HG03135 (cell line): ENCODE measurements around the gene ARHGEF2.

Experiments used
- ATAC-seq: cut with Tn5 transposase; IDR thresholded peaks from one replicate; pipeline ENCODE4 v1.9.1; 2021; ENCODE audit warnings: mild to moderate bottlenecking, moderate library complexity; ENCODE audit not compliant: unreplicated experiment

ARHGEF2 gene

GRCh38 chr1:155913969-155914757 is 64.2 kb downstream of the ARHGEF2 start:
- ATAC-seq, result no peak

GRCh38 chr1:155912056-155912536 is 66.3 kb downstream of the ARHGEF2 start:
- no peak for ATAC-seq

- ATAC-seq, result peak; percentile 75
Observed at GRCh38 chr1:155911156-155912055, 66.9 kb downstream of the ARHGEF2 start, which contains the start of gene RIT1. RIT1 (minus strand) TSS chr1:155911349; CDS start chr1:155910761, 588 bp downstream.

GRCh38 chr1:155910621-155911121 is 67.7 kb downstream of the ARHGEF2 start:
- ATAC-seq, result no peak

GRCh38 chr1:155909894-155910293 is 68.5 kb downstream of the ARHGEF2 start:
- ATAC-seq, result no peak

- ATAC-seq, result no peak
Observed at GRCh38 chr1:155904261-155904660, 74.1 kb downstream of the ARHGEF2 start.

GRCh38 chr1:155900161-155900560 is 78.2 kb downstream of the ARHGEF2 start:
- no peak for ATAC-seq

- no peak for ATAC-seq
Observed at GRCh38 chr1:155899683-155900082, 78.7 kb downstream of the ARHGEF2 start.

GRCh38 chr1:155898888-155899287 is 79.5 kb downstream of the ARHGEF2 start:
- no peak for ATAC-seq

- no peak for ATAC-seq
Observed at GRCh38 chr1:155897746-155898145, 80.6 kb downstream of the ARHGEF2 start.
